ENCODE data around the gene SH3RF3.

The SH3RF3 gene

DNA sequence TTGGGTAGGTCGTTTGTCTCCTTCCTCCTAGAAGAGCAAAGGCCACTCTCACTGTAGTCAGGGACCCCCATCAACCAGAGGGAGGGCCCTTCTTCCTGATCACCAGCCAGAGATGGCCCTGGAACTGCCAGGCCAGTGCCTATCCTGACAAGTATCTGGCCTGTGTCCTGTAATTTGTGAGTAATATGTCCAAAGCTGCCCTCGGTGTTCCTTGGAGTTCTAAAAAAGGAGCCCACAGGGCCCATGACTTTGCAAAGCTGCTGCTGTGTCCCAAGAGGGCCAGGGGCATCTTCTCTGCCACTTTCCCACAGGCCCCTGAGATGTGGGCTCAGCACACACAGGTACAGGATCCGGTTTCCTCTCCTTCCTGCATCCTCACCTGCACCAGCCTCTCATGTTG is 272.4 kb downstream of the SH3RF3 start:
- Histone ChIP-seq H3K36me3 (ENCODE audit: insufficient read depth, insufficient read length, low read length) (no peaks in the 10 kb centered on the region), H3K4me1 (ENCODE audit: insufficient read depth, insufficient read length) (peaks cover 8% of the 10 kb centered on the region), H3K9ac (ENCODE audit: insufficient read length, low read depth) (no peak overlapping the region), H3K27me3 (ENCODE audit: insufficient read depth, insufficient read length) (no peaks in the 10 kb centered on the region), H3K4me3 (ENCODE audit: insufficient read length, low read depth) (no peak overlapping the region), H3K9me3 (ENCODE audit: insufficient read depth, low read length) (no peaks in the 10 kb centered on the region)
- no peak for TF ChIP-seq SUZ12 (IDR thresholded peaks at IDR 0.05; ENCODE audit: extremely low read depth, insufficient read depth, insufficient read length)
- no peak for DNase-seq (ENCODE audit: low read depth, low spot score)

DNA sequence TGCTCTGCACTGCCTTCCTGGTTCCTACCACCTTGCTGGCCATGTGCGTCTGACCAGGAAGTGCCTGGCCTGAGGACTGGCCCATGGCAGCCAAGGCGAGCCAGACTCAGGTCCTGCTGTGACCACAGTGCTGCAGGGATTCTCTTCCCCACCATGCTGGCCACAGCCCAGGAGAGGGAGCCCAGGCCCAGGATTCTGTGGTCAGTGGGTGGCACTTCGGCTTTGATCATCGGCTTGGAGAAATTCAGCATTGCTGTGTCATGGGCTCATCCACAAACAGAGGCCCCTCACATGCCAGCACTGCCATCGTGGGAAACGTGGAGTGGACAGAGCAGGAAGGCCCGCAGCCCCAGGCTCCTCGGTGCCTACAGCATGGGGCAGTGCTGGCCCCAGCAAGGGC is 273.2 kb downstream of the SH3RF3 start:
- peaks cover 10% of the 10 kb centered on the region for H3K4me1 ChIP-seq (ENCODE audit: insufficient read depth, insufficient read length)
- no peak overlapping the region for H3K4me3 ChIP-seq (ENCODE audit: insufficient read length, low read depth)
- H3K27me3 ChIP-seq (ENCODE audit: insufficient read depth, insufficient read length): no peaks in the 10 kb centered on the region
- DNase-seq (ENCODE audit: low read depth, low spot score): no peak
- TF ChIP-seq ZNF274 (IDR thresholded peaks at IDR 0.05; ENCODE audit: low read depth, low read length) (no peak), YY1 (IDR thresholded peaks at IDR 0.05; ENCODE audit: insufficient read depth, insufficient read length) (no peak), SUZ12 (IDR thresholded peaks at IDR 0.05; ENCODE audit: extremely low read depth, insufficient read depth, insufficient read length) (no peak)
- no peaks in the 10 kb centered on the region for H3K36me3 ChIP-seq (ENCODE audit: insufficient read depth, insufficient read length, low read length)
- no peaks in the 10 kb centered on the region for H3K9me3 ChIP-seq (ENCODE audit: insufficient read depth, low read length)
- no peak overlapping the region for H3K9ac ChIP-seq (ENCODE audit: insufficient read length, low read depth)

DNA sequence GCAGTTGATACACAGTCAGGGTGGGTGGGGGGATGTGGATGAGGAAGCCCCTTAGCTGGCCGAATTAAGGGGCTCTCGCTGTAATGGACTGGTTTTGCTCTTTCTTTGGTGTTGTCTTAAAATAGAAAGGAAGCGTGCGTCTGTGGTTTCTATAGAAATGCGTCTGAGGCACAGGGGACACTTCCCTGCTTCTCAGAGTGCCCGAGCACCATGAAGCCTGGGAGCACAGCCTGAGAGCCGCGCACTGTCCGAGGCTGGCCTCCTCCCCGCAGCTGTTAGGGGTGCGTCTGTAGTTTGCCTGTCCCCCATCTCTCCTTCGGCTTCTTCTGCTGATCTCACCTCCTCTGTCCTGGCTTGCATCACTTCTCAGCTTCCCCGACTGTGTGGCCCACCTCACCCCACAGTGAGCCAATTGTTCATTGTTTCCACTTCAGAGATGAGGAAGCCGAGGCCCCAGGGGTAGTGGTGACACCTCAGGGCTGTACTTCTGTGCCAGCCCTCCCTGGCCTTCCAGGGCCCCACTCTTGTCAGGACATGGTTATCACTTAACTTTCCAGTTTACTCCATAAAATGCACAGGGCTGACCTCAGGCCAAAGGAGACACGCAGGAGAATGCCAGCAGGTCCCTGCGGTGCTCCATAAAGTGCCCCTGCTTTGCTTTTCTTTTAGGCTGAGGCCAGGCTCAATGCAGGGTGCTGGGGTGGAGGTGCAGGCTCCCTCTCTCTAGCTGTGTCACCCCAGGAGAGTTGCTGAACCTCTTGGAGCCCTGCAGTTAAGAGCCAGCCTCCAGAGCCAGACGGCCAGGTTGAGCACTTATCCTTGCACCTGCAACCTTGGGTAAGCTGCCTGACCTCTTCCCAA is 274.2 kb downstream of the SH3RF3 start:
- no peak overlapping the region for H3K4me3 ChIP-seq (ENCODE audit: insufficient read length, low read depth)
- DNase-seq (ENCODE audit: low read depth, low spot score): no peak
- no peaks in the 10 kb centered on the region for H3K36me3 ChIP-seq (ENCODE audit: insufficient read depth, insufficient read length, low read length)
- H3K9ac ChIP-seq (ENCODE audit: insufficient read length, low read depth): no peak overlapping the region
- H3K4me1 ChIP-seq (ENCODE audit: insufficient read depth, insufficient read length): peaks cover 10% of the 10 kb centered on the region
- H3K9me3 ChIP-seq (ENCODE audit: insufficient read depth, low read length): no peaks in the 10 kb centered on the region
- H3K27me3 ChIP-seq (ENCODE audit: insufficient read depth, insufficient read length): no peaks in the 10 kb centered on the region
- TF ChIP-seq SUZ12 (IDR thresholded peaks at IDR 0.05; ENCODE audit: extremely low read depth, insufficient read depth, insufficient read length) (no peak), ZNF274 (IDR thresholded peaks at IDR 0.05; ENCODE audit: low read depth, low read length) (no peak), YY1 (IDR thresholded peaks at IDR 0.05; ENCODE audit: insufficient read depth, insufficient read length) (no peak)

DNA sequence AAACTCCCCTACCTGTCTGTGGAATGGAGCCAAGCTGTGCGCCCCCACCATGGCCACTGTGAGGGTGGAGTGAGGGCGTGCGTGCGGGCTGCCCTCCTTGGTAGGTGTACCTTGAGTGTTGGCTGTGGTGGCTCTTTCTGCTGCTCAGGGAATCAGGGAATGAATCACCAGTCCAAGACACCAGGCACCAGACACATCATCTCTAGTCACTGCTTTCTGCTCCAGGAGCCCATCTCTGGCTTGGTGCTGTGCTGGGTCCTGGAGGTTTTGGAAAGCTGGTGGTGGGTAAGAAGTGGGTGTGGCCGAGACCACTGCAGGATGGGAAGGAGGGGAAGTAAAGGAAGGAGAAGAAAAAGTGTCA is 274.8 kb downstream of the SH3RF3 start:
- H3K27me3 ChIP-seq (ENCODE audit: insufficient read depth, insufficient read length): peaks cover under 1% of the 10 kb centered on the region
- H3K9me3 ChIP-seq (ENCODE audit: insufficient read depth, low read length): no peaks in the 10 kb centered on the region
- no peak overlapping the region for H3K4me3 ChIP-seq (ENCODE audit: insufficient read length, low read depth)
- peaks cover 10% of the 10 kb centered on the region for H3K4me1 ChIP-seq (ENCODE audit: insufficient read depth, insufficient read length)
- TF ChIP-seq SUZ12 (IDR thresholded peaks at IDR 0.05; ENCODE audit: extremely low read depth, insufficient read depth, insufficient read length): no peak
- TF ChIP-seq YY1 (IDR thresholded peaks at IDR 0.05; ENCODE audit: insufficient read depth, insufficient read length): no peak
- TF ChIP-seq ZNF274 (IDR thresholded peaks at IDR 0.05; ENCODE audit: low read depth, low read length): no peak
- H3K9ac ChIP-seq (ENCODE audit: insufficient read length, low read depth): no peak overlapping the region
- no peak for DNase-seq (ENCODE audit: low read depth, low spot score)
- H3K36me3 ChIP-seq (ENCODE audit: insufficient read depth, insufficient read length, low read length): no peaks in the 10 kb centered on the region

DNA sequence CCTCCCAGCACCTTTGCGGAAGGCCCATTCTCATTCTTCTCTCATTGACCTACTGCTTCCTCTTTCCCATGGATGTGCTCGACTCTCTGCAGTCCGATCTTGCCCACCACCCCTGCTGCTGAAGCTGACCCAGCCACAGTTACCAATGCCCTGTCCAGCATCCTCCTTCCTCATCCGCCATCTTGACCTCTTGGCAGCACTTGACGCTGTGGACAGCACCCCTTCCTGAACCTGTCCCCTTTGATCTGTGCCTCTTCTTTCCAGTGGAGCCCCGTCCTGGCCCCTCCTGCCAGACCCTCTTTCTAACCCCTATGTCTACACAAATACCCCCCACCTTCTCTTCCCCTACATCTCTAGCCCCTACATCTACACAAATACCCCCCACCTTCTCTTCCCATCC is 275.7 kb downstream of the SH3RF3 start:
- H3K36me3 ChIP-seq (ENCODE audit: insufficient read depth, insufficient read length, low read length): no peaks in the 10 kb centered on the region
- TF ChIP-seq ZNF274 (IDR thresholded peaks at IDR 0.05; ENCODE audit: low read depth, low read length): no peak
- no peak for TF ChIP-seq YY1 (IDR thresholded peaks at IDR 0.05; ENCODE audit: insufficient read depth, insufficient read length)
- no peak for TF ChIP-seq SUZ12 (IDR thresholded peaks at IDR 0.05; ENCODE audit: extremely low read depth, insufficient read depth, insufficient read length)
- H3K4me3 ChIP-seq (ENCODE audit: insufficient read length, low read depth): no peak overlapping the region
- no peak for DNase-seq (ENCODE audit: low read depth, low spot score)
- no peak overlapping the region for H3K9ac ChIP-seq (ENCODE audit: insufficient read length, low read depth)
- peaks cover 5% of the 10 kb centered on the region for H3K27me3 ChIP-seq (ENCODE audit: insufficient read depth, insufficient read length)
- H3K9me3 ChIP-seq (ENCODE audit: insufficient read depth, low read length): no peaks in the 10 kb centered on the region
- H3K4me1 ChIP-seq (ENCODE audit: insufficient read depth, insufficient read length): peaks cover 10% of the 10 kb centered on the region

DNA sequence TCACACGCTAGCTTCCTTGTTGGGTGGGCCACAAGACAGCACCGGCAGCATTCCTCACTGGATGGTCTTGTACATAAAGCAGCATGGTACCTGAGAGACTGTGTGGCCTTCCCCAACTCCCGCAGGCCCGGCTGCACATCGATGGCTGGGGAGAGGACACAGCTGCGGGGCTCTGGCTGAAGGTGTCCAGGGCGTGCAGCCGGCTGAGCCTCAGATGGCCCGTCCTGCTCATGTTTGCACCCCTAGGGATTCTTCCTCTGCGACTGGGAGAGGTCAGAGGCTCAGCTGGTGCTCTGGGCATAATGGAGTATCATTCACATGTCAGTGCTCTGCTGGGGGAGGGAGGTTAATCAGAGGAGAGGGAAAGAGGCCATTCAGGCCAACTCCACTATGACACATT is 276.9 kb downstream of the SH3RF3 start:
- no peak for DNase-seq (ENCODE audit: low read depth, low spot score)
- Histone ChIP-seq H3K27me3 (ENCODE audit: insufficient read depth, insufficient read length) (peaks cover 12% of the 10 kb centered on the region), H3K4me1 (ENCODE audit: insufficient read depth, insufficient read length) (peaks cover 15% of the 10 kb centered on the region), H3K36me3 (ENCODE audit: insufficient read depth, insufficient read length, low read length) (no peaks in the 10 kb centered on the region), H3K4me3 (ENCODE audit: insufficient read length, low read depth) (no peak overlapping the region), H3K9me3 (ENCODE audit: insufficient read depth, low read length) (no peaks in the 10 kb centered on the region), H3K9ac (ENCODE audit: insufficient read length, low read depth) (no peak overlapping the region)
- TF ChIP-seq YY1 (IDR thresholded peaks at IDR 0.05; ENCODE audit: insufficient read depth, insufficient read length) (no peak), SUZ12 (IDR thresholded peaks at IDR 0.05; ENCODE audit: extremely low read depth, insufficient read depth, insufficient read length) (no peak), ZNF274 (IDR thresholded peaks at IDR 0.05; ENCODE audit: low read depth, low read length) (no peak)

DNA sequence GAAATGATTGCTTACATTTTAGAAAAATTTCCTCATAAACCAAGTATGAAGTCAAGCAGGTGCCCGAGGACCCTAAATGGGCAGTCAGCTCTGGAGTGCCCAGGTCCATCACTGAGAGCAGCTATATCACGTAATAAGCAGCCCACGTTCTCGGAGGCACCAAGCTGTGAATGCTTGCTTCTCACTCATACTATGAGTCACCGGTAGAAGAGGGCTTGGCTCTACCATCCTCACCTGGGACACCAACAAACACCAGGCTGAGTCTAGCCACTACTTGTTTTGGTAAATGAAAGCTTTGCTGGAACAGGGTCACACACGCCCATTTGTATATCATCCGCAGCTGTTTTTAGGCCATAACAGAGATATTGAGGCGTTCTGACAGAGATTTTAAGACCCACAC is 277.3 kb downstream of the SH3RF3 start:
- H3K36me3 ChIP-seq (ENCODE audit: insufficient read depth, insufficient read length, low read length): no peaks in the 10 kb centered on the region
- H3K9me3 ChIP-seq (ENCODE audit: insufficient read depth, low read length): no peaks in the 10 kb centered on the region
- TF ChIP-seq YY1 (IDR thresholded peaks at IDR 0.05; ENCODE audit: insufficient read depth, insufficient read length) (no peak), SUZ12 (IDR thresholded peaks at IDR 0.05; ENCODE audit: extremely low read depth, insufficient read depth, insufficient read length) (no peak), ZNF274 (IDR thresholded peaks at IDR 0.05; ENCODE audit: low read depth, low read length) (no peak)
- peaks cover 12% of the 10 kb centered on the region for H3K27me3 ChIP-seq (ENCODE audit: insufficient read depth, insufficient read length)
- no peak overlapping the region for H3K4me3 ChIP-seq (ENCODE audit: insufficient read length, low read depth)
- peaks cover 16% of the 10 kb centered on the region for H3K4me1 ChIP-seq (ENCODE audit: insufficient read depth, insufficient read length)
- no peak overlapping the region for H3K9ac ChIP-seq (ENCODE audit: insufficient read length, low read depth)
- no peak for DNase-seq (ENCODE audit: low read depth, low spot score)

Data from NT2/D1 (cell line).